Suprapubic skin (tissue), 4 donors: ENCODE results near the gene INKA1. TPM values are rescaled to one million over a fixed set of nuclear protein-coding genes. Genes with fewer than 3 reads are reported as not detected.
"Not testable (repeated sequence)": the region's sequence is repeated elsewhere in the genome, so short reads cannot be mapped to it uniquely, and the experiment has no call there.

Source experiments
- DNase-seq, 2 donors: peaks; one replicate each; pipeline ENCODE4 v3.0.0-alpha.2; 2019; ENCODE audit warnings: low spot score in 2 of 2
- H3K27ac ChIP-seq: fragments of 200-600 bp; sonication (generic); one replicate; pipeline ENCODE4 v1.5.1; 2019
- H3K27me3 ChIP-seq: fragments of 200-600 bp; sonication (generic); one replicate; pipeline ENCODE4 v1.5.1; 2019
- H3K36me3 ChIP-seq: fragments of 200-600 bp; sonication (generic); one replicate; pipeline ENCODE4 v1.5.1; 2019
- H3K4me1 ChIP-seq: fragments of 200-600 bp; sonication (generic); one replicate; pipeline ENCODE4 v1.5.1; 2019
- H3K4me3 ChIP-seq: fragments of 200-600 bp; sonication (generic); one replicate; pipeline ENCODE4 v1.5.1; 2019; ENCODE audit warnings: mild to moderate bottlenecking
- H3K9me3 ChIP-seq: fragments of 200-600 bp; sonication (generic); one replicate; pipeline ENCODE4 v1.5.1; 2019
- EP300 ChIP-seq: sonication (generic); formaldehyde crosslinking; IDR thresholded peaks from one replicate; pipeline ENCODE4 v1.6.1; 2017; ENCODE audit warnings: antibody characterized with exemption
- POLR2A ChIP-seq, 2 donors: fragments of 450-650 bp; IDR thresholded peaks; one replicate each; pipeline ENCODE4 v1.6.1; 2017; ENCODE audit warnings: antibody characterized with exemption in 2 of 2, mild to moderate bottlenecking in 2 of 2, moderate library complexity in 2 of 2
- POLR2AphosphoS5 ChIP-seq, 3 donors: sonication (generic); formaldehyde crosslinking; IDR thresholded peaks; one replicate each; pipeline ENCODE4 v1.6.1; 2017; ENCODE audit warnings: antibody characterized with exemption in 3 of 3
- WGBS: methylation state at CpG from one replicate; pipeline ENCODE4 v1.1.5; 2018; 5-methylcytosine and 5-hydroxymethylcytosine counted together
- total RNA-seq, 4 donors: library from RNA; depleted of rRNA; stranded (reverse); fragments of >200 nt; gene quantifications; one replicate each; pipeline ENCODE4 v1.1.0, GENCODE V29; 2016
- TF ChIP-seq, protein P1 (sequence below), 2 donors: fragments of 200-600 bp in 1 of 2; fragments of 450-650 bp in 1 of 2; sonication (generic) in 1 of 2; IDR thresholded peaks; one replicate each; pipeline ENCODE4 v1.5.1; 2016 to 2019; ENCODE audit warnings: antibody characterized with exemption in 2 of 2, mild to moderate bottlenecking in 1 of 2, moderate library complexity in 1 of 2

The INKA1 gene
- total RNA-seq, 4 donors from 2014 or later, result 30.9 to 48.1 (median 36.2) TPM

DNA sequence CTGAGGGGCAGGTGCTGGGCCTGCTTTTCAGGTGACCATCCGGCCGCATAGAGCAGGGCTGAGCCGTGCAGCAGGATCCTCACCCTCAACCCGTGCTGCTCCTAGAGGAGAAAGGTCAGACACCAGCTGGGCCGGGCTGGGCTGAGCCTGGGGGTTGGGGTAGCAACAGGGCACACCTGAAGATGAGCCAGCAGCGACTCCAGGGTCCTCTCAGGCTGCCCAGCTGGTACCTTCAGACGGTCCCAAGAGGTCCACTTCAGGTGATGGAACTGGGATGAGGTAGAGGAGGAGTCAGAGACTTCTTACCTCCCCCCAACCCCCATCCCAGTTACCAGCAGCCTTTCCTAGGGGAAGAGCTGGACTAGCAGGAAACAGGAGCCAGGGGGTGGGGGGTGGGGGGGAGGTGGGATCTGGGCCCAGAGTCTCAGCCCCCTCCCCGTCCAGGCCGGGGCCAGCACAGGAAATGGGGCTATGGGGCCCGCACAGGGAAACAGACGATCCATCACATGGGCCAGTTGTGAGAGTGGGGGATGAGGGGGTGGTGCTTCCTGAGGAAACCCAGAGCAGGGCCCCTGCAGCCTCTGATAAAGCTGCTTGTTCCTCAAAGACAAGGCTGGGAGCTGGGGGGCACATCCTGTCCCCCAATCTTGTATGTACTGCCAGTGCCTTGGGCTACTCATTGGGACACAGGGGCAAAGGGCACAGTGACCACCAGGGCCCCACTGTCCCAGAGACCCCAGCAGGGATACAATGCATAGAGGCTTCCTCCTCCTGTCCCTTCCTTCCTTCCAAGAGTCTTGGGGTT lies 3.0 kb downstream of the INKA1 start:
- H3K9me3 ChIP-seq, result no peaks in the 10 kb centered on the region
- H3K4me1 ChIP-seq, result peaks cover 53% of the 10 kb centered on the region
- DNase-seq, result no peak
- TF ChIP-seq EP300 (no peak), POLR2A (IDR thresholded peaks at IDR 0.05) (no peak), POLR2AphosphoS5 (IDR thresholded peaks at IDR 0.05) (no peak)
- TF ChIP-seq, protein P1, sequence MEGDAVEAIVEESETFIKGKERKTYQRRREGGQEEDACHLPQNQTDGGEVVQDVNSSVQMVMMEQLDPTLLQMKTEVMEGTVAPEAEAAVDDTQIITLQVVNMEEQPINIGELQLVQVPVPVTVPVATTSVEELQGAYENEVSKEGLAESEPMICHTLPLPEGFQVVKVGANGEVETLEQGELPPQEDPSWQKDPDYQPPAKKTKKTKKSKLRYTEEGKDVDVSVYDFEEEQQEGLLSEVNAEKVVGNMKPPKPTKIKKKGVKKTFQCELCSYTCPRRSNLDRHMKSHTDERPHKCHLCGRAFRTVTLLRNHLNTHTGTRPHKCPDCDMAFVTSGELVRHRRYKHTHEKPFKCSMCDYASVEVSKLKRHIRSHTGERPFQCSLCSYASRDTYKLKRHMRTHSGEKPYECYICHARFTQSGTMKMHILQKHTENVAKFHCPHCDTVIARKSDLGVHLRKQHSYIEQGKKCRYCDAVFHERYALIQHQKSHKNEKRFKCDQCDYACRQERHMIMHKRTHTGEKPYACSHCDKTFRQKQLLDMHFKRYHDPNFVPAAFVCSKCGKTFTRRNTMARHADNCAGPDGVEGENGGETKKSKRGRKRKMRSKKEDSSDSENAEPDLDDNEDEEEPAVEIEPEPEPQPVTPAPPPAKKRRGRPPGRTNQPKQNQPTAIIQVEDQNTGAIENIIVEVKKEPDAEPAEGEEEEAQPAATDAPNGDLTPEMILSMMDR (IDR thresholded peaks at IDR 0.05), result no peak
- H3K27me3 ChIP-seq, result no peaks in the 10 kb centered on the region
- peak overlapping the region; percentile 92 for H3K4me3 ChIP-seq
- H3K27ac ChIP-seq, result peak overlapping the region; percentile 94
- WGBS, result 35% methylated on average over 9 of the region's 11 CpGs
- H3K36me3 ChIP-seq, result peaks cover 23% of the 10 kb centered on the region

DNA sequence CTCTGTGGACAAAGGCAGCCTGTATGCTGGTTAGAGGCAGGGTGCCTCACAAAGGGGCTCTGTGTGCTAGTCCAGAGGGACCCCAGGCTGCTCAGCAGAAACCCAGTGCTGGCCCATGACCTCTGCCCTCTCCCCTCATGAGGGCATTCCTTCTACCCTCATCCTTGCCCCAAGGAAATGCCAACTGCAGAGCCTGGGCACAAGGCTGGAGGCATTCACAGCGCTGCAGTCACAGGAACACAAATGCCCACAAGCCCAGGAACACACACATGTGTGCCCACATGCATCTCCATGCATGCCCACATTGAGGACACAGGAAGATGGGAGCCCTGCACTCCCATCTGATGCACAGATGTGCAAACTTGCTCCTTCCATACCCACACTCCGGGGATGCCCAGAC lies 3.8 kb downstream of the INKA1 start:
- TF ChIP-seq POLR2AphosphoS5 (IDR thresholded peaks at IDR 0.05) (no peak), EP300 (no peak), POLR2A (IDR thresholded peaks at IDR 0.05) (no peak)
- TF ChIP-seq, protein P1 (IDR thresholded peaks at IDR 0.05), result no peak
- Histone ChIP-seq H3K4me1 (peaks cover 55% of the 10 kb centered on the region), H3K4me3 (no peak overlapping the region), H3K27me3 (no peaks in the 10 kb centered on the region), H3K9me3 (no peaks in the 10 kb centered on the region), H3K36me3 (peaks cover 30% of the 10 kb centered on the region), H3K27ac (peak overlapping the region; percentile 31)
- DNase-seq, result no peak
- 85% methylated on average over 2 of the region's 2 CpGs for WGBS

DNA sequence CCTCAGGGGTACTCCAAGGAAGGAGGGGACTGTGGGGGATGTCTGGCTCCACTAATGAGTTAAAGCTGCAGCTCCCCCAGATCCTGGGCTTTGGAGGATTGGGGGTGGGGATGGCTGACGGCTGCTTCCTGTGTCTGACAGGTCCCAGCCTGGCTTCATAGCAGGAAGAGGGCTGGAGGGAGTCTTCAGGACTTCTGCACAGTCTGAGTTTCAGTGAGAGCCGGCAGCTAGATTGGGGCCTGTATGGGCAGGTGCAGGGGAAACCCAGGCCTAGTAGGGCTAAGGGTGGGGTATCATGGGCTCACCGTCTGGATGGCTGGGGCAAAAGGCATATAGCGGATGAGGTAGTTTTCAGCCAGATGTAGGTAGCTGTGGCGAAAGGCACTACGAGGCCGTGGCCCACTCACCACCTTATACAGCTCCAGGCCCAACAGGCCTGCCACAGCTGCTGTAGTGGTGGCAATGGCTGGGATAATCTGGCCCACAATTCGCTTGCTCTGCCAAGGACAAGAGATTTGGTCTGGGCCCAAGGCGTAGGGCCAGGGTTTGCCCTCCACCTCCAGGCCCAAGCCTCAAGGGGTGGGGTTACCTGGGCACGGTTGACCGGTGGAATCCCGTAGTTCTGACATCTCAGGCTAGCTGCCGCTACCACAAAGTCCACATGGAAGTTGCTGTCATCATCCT lies 4.5 kb downstream of the INKA1 start:
- Histone ChIP-seq H3K27me3 (no peaks in the 10 kb centered on the region), H3K4me3 (no peak overlapping the region), H3K27ac (no peak overlapping the region), H3K9me3 (no peaks in the 10 kb centered on the region), H3K4me1 (peaks cover 54% of the 10 kb centered on the region), H3K36me3 (peaks cover 32% of the 10 kb centered on the region)
- WGBS, result 67% methylated on average over 7 of the region's 13 CpGs
- no peak for DNase-seq
- no peak for TF ChIP-seq POLR2AphosphoS5 (IDR thresholded peaks at IDR 0.05)
- TF ChIP-seq POLR2A (IDR thresholded peaks at IDR 0.05), result no peak
- no peak for TF ChIP-seq EP300
- TF ChIP-seq, protein P1 (IDR thresholded peaks at IDR 0.05), result no peak

DNA sequence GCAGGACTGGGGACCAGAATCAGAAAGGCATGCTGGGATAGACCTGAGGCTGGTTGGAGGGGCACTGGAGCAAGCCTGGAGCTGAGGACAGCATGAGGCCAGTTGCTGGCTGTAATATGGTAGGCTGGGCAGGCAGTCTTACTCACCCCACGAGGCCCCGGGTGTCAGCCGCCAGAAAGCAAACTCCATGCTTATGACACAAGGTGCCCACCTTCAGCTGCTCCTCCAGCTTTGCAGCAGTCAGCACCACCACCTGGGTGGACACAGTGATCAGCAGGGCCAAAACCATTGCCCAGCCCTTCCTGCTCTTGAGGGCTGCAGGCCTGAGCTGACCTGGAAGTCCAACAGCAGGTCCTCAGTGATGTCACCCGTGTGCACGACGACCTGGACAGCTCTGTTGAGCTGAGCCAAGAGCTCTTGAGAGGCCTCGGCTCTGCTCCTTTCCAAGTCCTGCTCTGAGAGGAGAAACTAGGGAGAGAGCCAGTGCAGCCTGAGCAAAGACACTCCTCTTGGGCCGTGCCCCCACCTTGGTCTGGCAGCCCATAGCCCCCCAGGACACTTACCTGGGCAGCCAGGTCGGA lies 9.9 kb downstream of the INKA1 start:
- Histone ChIP-seq H3K4me1 (peaks cover 24% of the 10 kb centered on the region), H3K36me3 (peaks cover 32% of the 10 kb centered on the region), H3K9me3 (no peaks in the 10 kb centered on the region), H3K27me3 (no peaks in the 10 kb centered on the region), H3K27ac (peak overlapping the region; percentile 35), H3K4me3 (peak overlapping the region; percentile 52)
- DNase-seq, result no peak
- 27% methylated on average over 6 of the region's 9 CpGs for WGBS
- TF ChIP-seq EP300 (no peak), POLR2AphosphoS5 (IDR thresholded peaks at IDR 0.05) (no peak)

DNA sequence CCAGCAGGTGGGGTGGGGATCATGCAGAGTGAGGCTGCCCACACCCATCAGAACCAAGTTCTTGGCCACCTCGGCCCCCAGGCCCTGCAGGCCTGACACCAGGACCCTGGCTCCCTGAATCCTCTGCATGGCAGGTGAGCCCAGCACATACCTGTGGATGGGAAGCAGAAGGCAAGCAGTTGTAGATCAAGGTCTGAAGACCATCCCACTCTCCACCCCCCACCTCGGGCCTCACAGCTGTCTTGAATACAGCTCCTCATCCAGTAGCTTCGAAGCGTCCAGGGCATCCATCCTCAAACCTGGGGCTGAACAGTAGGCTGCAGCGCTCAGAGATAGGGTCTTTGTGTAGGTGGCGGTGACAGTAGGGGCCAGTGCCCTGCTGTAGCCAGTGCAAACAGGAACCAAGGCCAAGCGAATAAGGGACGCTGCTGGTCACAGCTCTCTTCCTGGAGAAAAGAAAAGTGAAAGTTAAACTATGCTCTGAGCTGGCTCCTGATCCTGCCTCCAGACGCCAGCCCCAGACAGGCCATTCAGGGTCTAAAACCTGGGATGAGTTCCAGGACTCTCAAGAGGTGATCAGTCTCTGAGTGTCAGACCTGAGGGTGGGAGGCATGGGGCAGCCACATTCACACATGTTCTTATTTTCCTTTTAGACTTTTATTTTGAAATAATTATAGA lies 10.6 kb downstream of the INKA1 start, which contains the start of gene UBA7:
Gene UBA7, minus strand, starts transcription at position 457 of the 678 bp plus-strand sequence. Its CDS starts 166 bp downstream, at position 291.
- Histone ChIP-seq H3K27ac (peak within 1 kb of the TSS; percentile 42), H3K36me3 (peaks cover 32% of the 10 kb centered on the region), H3K4me3 (peak within 1 kb of the TSS; percentile 52), H3K4me1 (peaks cover 24% of the 10 kb centered on the region), H3K27me3 (no peaks in the 10 kb centered on the region), H3K9me3 (no peaks in the 10 kb centered on the region)
- WGBS, result 10% methylated on average over 4 of the region's 9 CpGs
- no peak for DNase-seq
- TF ChIP-seq, protein P1 (IDR thresholded peaks at IDR 0.05), result no peak
- TF ChIP-seq EP300 (no peak), POLR2AphosphoS5 (IDR thresholded peaks at IDR 0.05) (no peak), POLR2A (IDR thresholded peaks at IDR 0.05) (no peak)

DNA sequence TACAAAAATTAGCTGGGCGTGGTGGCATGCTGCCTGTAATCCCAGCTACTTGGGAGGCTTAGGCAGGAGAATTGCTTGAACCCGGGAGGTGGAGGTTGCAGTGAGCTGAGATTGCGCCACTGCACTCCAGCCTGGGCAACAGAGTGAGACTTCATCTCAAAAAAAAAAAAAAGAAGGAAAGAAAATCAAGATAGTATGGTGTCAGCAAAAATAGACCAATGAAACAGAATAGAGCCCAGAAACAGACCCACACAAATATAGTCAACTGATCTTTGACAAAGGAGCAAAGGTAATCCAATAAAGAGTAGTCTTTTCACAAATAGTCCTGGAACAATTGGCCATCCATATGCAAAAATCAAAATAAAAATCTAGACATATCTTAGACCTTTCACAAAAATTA lies 20.1 kb downstream of the INKA1 start:
- H3K36me3 ChIP-seq, H3K4me1 ChIP-seq, H3K27ac ChIP-seq, H3K9me3 ChIP-seq, H3K27me3 ChIP-seq, DNase-seq, H3K4me3 ChIP-seq: not testable (repeated sequence)
- WGBS, result 94% methylated on average over 3 of the region's 3 CpGs
